ENCODE results near the gene TFF3. TPM values are rescaled to one million over a fixed set of nuclear protein-coding genes. Genes with fewer than 3 reads are reported as not detected.

TFF3 gene
- total RNA-seq, 1 donor from 2014 or later = 31.9 TPM

- Histone ChIP-seq H3K4me3 (no peak overlapping the region), H3K36me3 (no peaks in the 10 kb centered on the region), H3K27ac (no peak overlapping the region), H3K27me3 (no peaks in the 10 kb centered on the region), H3K4me1 (no peaks in the 10 kb centered on the region), H3K9me3 (no peaks in the 10 kb centered on the region)
- intact Hi-C loops (cut with DNase I) = no loop called here
- no peak for DNase-seq (ENCODE audit: extremely low spot score in 2 of 2)
- TF ChIP-seq POLR2AphosphoS5 (IDR thresholded peaks at IDR 0.05; ENCODE audit: insufficient read depth in 1 of 2, low read depth in 1 of 2) (no peak), CTCF (IDR thresholded peaks at IDR 0.05) (no peak), POLR2A (IDR thresholded peaks at IDR 0.05) (no peak)
Observed at GRCh38 chr21:42272109-42272962, 42.9 kb downstream of the TFF3 start.

- H3K27me3 ChIP-seq = no peaks in the 10 kb centered on the region
- H3K27ac ChIP-seq = no peak overlapping the region
- TF ChIP-seq CTCF (IDR thresholded peaks at IDR 0.05) (no peak), POLR2A (IDR thresholded peaks at IDR 0.05) (no peak), POLR2AphosphoS5 (IDR thresholded peaks at IDR 0.05; ENCODE audit: insufficient read depth in 1 of 2, low read depth in 1 of 2) (no peak)
- no peak overlapping the region for H3K4me3 ChIP-seq
- no peaks in the 10 kb centered on the region for H3K9me3 ChIP-seq
- no peaks in the 10 kb centered on the region for H3K36me3 ChIP-seq
- H3K4me1 ChIP-seq = no peaks in the 10 kb centered on the region
- no peak for DNase-seq (ENCODE audit: extremely low spot score in 2 of 2)
- intact Hi-C loops (cut with DNase I) = no loop called here
Observed at GRCh38 chr21:42271065-42271464, 44.1 kb downstream of the TFF3 start.

GRCh38 chr21:42269386-42269785 lies 45.8 kb downstream of the TFF3 start:
- no peaks in the 10 kb centered on the region for H3K27me3 ChIP-seq
- no peaks in the 10 kb centered on the region for H3K9me3 ChIP-seq
- H3K36me3 ChIP-seq = no peaks in the 10 kb centered on the region
- intact Hi-C loops (cut with DNase I) = loop anchor here (10.0 kb wide), 1 partner anchor 125 kb away; no protein-coding TSS in a partner anchor
- no peak overlapping the region for H3K27ac ChIP-seq
- no peaks in the 10 kb centered on the region for H3K4me1 ChIP-seq
- no peak for DNase-seq (ENCODE audit: extremely low spot score in 2 of 2)
- TF ChIP-seq POLR2A (IDR thresholded peaks at IDR 0.05) = no peak
- no peak overlapping the region for H3K4me3 ChIP-seq

- no peak for TF ChIP-seq POLR2AphosphoS5 (IDR thresholded peaks at IDR 0.05; ENCODE audit: insufficient read depth in 1 of 2, low read depth in 1 of 2)
- TF ChIP-seq CTCF (IDR thresholded peaks at IDR 0.05) = no peak
- TF ChIP-seq POLR2A (IDR thresholded peaks at IDR 0.05) = no peak
- H3K27me3 ChIP-seq = no peaks in the 10 kb centered on the region
- H3K9me3 ChIP-seq = no peaks in the 10 kb centered on the region
- no peak overlapping the region for H3K4me3 ChIP-seq
- H3K36me3 ChIP-seq = no peaks in the 10 kb centered on the region
- H3K27ac ChIP-seq = no peak overlapping the region
- intact Hi-C loops (cut with DNase I) = loop anchor here (10.0 kb wide), 1 partner anchor 122 kb away; no protein-coding TSS in a partner anchor
- DNase-seq (ENCODE audit: extremely low spot score in 2 of 2) = no peak
- H3K4me1 ChIP-seq = peaks cover 7% of the 10 kb centered on the region
Observed at GRCh38 chr21:42266971-42267556, 48.1 kb downstream of the TFF3 start.

GRCh38 chr21:42265231-42265812 lies 49.9 kb downstream of the TFF3 start:
- Histone ChIP-seq H3K4me1 (peaks cover 12% of the 10 kb centered on the region), H3K27me3 (no peaks in the 10 kb centered on the region)

More at GRCh38 chr21:42265231-42265812, 49.9 kb downstream of the TFF3 start:
- H3K9me3 ChIP-seq = no peaks in the 10 kb centered on the region
- H3K4me3 ChIP-seq = no peak overlapping the region
- no peak overlapping the region for H3K27ac ChIP-seq
- DNase-seq (ENCODE audit: extremely low spot score in 2 of 2) = no peak
- intact Hi-C loops (cut with DNase I) = loop anchor here (10.0 kb wide), 1 partner anchor 121 kb away; no protein-coding TSS in a partner anchor
- TF ChIP-seq CTCF (IDR thresholded peaks at IDR 0.05) (no peak), POLR2AphosphoS5 (IDR thresholded peaks at IDR 0.05; ENCODE audit: insufficient read depth in 1 of 2, low read depth in 1 of 2) (no peak), POLR2A (IDR thresholded peaks at IDR 0.05) (no peak)
- H3K36me3 ChIP-seq = no peaks in the 10 kb centered on the region
